HG03060 (cell line): ENCODE data around the gene HMOX2.

Experiments used
- ATAC-seq: cut with Tn5 transposase; IDR thresholded peaks from one replicate; pipeline ENCODE4 v1.9.1; 2021; ENCODE audit warnings: low read depth, moderate number of reproducible peaks; ENCODE audit not compliant: unreplicated experiment

HMOX2 gene

DNA sequence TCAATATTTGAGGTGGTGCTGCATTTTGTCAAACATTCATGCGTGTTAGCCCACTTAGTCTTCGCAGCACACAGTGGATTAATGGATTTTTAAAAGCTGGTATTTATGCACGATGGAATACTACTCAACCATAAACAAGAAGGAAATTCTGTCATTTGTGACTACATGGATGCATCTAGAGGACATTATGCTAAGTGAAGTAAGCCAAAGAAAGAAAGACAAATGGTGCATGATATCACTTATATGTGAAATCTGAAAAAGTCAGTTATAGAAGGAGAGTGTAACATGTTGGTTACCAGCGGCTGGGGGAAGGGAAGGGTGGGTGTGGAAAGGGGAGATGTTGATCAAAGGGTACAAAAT is 23.0 kb downstream of the HMOX2 start:
- no peak for ATAC-seq

DNA sequence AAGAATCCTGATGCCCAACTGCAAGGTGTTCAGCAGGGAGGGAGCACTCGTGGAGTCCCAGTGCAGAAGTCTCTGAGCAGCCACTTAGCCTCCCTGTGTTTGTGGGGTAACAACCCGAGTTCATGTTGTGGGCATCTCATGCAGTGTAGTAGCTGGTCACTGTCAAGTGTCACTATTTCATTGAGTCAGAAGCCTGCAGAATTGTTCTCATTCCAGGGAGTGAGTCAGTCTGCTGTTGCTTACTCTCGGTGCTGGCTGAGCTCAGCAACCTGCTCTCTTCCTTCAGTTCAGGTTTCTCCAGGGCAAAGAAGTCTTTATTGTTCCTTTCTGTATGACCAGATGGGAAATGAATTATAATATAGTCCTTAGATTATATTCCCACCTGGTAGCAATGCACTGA is 24.1 kb downstream of the HMOX2 start:
- no peak for ATAC-seq

DNA sequence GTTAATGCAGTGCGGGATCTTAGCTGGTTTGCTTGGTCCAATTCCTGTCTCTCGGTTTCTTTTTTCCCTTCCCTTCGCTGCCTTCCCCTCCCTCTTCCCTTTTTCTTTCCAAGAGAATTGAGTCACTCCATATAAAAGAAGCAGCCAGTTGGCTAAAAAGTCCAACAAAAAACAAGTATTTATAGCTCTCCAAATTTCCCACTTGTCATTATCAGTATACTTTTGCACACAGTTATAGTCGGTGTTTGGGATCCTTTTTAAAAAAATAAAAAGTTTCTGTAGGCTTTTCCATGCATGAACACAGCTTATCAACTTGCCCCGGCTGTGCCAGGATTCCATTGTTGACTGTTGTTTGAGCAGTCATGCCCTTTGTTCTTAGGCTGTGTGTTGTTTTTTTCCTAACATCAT is 24.9 kb downstream of the HMOX2 start:
- no peak for ATAC-seq

DNA sequence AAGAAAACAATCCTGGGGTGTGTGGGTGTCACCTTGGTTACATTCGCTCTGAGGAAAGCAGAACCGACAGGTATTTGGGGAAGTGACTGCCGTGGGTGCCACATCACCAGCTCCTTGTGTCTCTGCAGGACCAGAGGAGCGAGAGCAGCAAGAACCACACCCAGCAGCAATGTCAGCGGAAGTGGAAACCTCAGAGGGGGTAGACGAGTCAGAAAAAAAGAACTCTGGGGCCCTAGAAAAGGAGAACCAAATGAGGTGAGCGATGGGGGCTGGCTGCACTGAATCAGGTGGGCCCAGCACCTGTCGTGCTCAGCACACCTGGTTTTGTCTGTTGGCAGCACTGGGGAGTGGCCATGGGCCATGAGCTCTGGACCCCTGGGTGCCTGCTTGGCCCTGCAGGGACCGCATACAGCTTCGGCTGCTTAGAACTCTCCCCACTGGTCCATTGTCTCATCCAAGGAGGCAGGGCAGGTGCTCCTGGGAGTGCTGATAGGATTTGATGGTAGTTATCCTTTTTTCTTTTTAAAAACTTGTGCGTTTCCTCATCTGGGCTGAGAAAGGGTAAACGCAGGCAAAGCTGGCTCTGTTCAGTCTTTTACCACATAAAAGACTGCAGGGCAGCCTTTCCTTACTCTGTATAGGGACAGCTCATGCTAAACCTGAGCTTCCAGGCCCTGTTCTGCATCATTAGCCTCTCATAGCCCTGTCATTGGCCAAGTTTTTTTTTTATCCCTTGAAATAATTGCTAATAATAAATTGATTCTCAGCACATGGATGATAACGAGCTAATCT is 29.4 kb downstream of the HMOX2 start:
- ATAC-seq, result no peak

DNA sequence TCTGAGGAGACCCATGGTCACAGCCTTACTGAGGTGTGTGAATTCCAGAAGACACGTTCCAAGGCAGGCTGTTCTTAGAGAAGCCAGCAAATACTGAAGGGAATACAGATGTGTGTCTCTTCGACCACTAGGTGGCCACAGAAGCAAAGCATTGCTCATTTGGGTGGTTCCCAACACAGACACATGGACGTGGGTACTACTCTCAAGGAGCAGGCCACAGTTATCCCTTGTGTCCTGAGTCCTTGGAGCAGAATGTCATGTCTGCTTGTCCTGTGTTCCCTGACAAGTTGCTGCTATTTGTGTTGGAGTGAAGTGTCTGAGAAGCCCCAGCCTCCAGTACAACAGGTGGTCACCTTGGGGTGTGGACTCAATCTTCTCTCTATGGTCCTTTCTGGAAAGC is 30.3 kb downstream of the HMOX2 start:
- no peak for ATAC-seq

DNA sequence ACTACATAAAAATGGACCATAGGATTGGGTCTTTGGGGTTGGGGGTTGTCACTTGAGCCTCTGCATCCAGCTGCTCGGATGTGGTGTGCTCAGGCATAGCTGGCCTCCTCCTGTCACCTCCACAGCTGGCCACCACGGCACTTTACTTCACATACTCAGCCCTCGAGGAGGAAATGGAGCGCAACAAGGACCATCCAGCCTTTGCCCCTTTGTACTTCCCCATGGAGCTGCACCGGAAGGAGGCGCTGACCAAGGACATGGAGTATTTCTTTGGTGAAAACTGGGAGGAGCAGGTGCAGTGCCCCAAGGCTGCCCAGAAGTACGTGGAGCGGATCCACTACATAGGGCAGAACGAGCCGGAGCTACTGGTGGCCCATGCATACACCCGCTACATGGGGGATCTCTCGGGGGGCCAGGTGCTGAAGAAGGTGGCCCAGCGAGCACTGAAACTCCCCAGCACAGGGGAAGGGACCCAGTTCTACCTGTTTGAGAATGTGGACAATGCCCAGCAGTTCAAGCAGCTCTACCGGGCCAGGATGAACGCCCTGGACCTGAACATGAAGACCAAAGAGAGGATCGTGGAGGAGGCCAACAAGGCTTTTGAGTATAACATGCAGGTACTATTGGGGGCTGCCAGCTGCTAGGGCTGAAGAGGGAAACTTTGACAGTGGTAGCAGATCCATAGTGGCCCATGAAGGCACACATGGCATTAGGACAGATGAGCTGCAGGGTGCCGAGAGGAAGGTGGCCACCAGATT is 31.6 kb downstream of the HMOX2 start:
- ATAC-seq, result no peak

DNA sequence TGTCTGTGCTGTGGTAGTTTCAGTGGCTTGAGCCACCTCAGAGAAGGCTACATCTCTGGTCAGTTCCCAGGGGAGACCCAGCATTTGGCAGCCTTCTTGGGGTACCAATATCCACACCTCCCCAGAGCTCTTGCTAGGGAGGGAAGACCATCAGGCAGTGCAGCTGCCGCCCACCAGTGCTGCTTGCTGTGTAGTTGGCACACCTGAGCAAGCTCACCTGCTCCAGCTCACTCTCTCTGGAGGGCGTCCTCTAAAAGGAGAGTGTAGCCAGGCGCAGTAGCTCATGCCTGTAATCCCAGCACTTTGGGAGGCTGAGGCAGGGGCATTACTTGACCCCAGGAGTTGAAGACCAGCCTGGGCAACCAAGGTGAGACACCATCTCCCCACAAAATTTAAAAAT is 32.6 kb downstream of the HMOX2 start:
- ATAC-seq, result no peak

DNA sequence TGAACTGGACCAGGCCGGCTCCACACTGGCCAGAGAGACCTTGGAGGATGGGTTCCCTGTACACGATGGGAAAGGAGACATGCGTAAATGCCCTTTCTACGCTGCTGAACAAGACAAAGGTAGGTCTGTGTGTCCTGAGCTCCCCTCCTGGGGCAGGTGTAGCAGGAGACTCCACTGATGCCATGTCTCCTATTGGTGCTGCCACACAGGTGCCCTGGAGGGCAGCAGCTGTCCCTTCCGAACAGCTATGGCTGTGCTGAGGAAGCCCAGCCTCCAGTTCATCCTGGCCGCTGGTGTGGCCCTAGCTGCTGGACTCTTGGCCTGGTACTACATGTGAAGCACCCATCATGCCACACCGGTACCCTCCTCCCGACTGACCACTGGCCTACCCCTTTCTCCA is 33.2 kb downstream of the HMOX2 start:
- no peak for ATAC-seq

DNA sequence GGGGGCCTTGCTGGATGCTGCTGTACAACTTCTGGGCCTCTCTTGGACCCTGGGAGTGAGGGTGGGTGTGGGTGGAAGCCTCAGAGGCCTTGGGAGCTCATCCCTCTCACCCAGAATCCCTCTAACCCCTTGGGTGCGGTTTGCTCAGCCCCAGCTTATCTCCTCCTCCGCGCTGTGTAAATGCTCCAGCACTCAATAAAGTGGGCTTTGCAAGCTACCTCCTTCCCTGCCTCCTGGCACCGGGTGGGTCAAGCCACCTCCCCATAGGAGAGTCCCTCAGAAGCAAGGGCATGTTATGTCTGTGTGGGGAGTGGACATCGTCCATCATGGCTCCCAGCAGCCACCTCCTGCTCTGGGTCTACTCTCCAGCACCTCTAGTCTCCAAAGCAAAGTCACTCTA is 33.9 kb downstream of the HMOX2 start:
- no peak for ATAC-seq

DNA sequence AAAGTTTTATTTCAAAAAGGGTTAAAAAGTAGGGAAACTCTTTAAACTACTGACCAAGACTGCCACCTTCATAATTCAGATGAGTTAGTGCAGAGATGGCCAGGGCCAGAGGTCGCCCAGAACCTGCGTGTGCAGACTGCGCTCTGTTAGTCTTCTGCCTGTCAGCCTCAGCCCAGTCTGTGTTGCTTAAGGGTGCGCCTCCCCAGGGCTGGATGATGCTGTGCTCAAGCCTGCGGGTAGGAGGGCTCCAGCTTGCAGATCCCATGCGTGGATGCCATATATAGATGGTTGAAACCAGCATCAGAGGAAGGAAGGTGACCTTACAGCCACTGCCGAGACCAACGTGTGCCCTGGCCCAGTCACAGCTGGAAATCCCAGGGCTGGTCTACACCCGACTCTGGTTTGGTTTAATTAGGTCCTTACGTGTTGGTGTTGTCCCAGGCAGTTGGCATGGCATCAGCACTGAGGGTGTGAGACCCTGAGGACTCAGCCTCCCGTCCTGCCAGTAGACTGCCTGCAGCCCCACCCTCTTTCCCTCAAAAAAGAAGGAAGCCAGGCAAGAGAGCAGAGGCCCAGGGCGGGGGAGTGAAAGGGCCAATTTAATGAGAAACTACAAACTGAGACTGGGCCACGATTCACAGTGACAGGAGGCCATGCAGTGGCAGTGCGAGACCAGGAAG is 34.7 kb downstream of the HMOX2 start:
- ATAC-seq, result no peak

DNA sequence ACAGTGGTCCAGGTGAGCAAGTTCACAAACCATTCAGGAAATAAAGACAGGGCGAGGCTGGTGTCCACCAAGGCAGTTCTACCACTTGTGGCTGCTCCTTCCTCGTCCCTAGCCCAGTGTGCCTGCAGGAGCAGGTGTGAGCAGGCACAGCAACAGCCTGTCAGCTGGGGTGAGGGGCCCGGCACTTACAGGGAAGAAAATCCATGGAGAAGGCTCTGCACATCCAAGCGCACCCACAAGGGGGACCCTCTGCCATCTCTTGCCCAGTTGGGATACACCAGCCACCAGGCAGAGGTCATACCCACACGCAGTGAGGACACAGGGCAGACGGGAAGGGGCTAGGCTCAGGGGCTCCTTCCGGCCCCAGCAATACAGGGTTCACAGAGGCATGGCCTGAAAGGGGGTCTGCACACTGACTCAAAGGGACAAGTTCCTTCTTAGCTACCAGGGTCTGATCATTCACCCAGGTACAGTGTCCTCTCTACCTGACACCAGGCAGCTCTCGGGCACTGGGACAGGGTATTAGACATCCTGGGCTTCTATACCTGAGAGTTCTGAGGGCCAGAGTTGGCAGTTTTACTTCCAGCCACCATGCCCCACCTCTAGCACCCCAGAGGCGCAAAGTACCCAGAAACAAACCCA is 35.4 kb downstream of the HMOX2 start:
- ATAC-seq, result no peak

DNA sequence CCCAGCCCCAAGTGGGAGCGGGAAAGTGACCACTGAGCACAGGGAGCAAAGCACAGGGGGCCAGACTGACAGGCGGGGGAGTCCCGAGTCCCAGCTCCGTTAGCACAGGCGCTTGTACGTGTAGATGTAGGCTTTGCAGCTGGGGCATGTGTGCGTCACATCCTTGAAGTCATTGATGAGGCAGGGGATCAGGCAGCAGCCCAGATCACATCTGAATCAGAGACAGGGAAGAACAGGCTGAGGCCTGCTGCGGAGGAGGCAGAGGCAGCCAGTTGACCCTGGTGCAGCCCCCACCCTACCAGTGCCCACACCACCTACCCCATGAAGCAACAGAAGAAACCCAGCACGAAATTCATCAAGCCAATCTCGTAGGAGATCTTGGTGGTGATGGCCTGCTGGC is 36.3 kb downstream of the HMOX2 start:
- ATAC-seq, result no peak

DNA sequence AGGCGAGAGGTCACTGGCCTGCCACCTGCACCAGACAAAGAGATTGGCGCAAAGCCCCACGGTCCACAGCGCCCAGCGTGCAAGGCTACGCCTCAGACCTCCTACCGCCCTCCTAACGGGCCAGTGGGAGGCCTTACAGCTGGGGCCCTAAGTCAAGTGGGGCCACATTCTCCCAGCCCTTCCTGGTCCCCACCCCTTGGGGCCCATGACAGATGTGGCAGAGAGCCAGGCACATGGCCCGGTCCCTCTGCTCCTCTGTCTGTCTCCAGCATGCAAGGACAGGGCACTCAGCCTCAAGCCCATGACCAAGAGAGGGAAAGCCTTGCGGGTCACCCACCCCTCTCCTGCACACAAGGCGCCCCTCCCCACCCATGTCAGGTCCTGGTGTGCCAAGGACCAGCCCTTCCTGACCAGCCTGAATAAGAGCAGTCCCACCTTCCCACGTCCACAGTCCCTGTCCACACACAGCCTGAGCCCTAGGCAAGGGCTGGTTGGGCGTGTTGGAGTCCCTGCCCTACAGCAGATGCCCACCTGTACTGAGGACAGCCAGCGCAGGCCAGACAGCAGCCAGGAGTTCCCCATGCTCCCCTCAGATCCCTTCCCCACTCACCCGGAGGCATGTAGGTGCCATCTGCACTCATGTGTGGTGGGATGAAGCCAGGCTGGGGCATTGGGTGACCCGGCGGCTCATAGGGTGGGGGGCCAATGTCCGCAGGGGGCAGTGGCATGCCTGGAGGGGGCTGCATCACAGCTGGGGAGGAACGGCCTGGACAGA is 37.1 kb downstream of the HMOX2 start:
- ATAC-seq, result no peak

DNA sequence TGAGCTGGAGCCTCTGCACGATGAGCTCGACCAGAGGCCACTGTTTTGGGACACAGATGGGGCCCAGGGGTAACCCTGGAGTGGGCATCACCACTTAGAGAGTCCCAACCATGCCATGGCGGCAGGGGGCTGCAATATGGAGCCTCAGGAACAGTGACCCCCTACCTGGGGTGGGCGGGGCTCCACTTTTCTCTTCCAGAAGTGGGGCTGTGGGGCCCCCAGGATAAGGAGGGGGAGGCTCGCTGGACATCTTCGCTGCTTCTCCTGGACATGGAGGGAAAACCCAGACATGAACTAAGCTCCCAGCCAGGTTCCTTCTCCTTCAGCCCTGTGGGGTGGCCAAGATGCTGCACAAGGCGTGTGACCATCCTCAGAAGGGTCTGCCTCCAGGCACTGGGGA is 37.7 kb downstream of the HMOX2 start:
- ATAC-seq, result no peak

DNA sequence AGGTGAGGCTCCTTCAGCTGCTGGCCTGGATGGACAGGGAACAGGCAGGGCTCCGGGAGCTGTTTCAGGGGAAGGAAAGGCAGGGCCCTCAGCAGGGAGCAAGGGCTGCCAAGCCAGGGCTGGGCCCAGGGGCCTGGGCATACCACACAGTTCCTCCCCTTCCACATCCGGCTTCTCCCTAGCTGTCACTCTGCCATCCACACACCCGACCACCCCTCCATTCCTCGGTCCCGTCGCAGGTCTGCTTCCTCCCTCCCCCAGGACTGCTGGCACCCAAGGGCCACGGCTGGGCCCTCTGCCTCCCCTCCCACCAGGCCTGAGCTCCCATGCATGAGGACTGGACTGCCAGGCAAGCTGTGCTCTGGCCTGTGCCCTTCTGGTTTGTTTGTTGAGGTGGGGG is 38.4 kb downstream of the HMOX2 start:
- ATAC-seq, result no peak

DNA sequence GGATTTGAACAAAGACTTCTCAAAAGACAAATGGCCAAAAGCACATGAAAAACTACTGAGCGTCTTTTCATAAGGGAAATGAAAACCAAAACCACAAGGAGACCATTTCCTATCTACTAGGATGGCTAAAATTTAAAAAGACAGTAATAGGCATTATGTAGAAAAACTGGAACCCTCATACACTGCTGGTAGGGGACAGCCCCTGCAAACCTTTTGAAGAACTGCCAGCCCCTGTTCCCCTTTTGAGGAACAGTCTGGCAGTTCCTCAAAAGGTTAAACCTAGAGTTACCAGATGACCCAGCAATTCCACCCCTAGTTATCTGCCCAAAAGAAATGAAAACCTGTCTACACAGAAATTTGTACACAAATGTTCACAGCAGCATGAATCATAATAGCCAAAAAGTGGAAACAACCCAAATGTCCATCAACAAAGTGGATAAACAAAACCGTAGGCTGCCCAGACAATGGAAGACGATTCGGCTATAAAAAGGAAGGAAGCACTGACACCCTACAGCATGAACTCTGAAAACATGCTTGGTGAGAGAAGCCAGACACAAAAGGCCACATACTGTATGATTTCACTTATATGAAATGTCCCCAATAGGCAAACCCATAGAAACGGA is 39.5 kb downstream of the HMOX2 start:
- no peak for ATAC-seq

DNA sequence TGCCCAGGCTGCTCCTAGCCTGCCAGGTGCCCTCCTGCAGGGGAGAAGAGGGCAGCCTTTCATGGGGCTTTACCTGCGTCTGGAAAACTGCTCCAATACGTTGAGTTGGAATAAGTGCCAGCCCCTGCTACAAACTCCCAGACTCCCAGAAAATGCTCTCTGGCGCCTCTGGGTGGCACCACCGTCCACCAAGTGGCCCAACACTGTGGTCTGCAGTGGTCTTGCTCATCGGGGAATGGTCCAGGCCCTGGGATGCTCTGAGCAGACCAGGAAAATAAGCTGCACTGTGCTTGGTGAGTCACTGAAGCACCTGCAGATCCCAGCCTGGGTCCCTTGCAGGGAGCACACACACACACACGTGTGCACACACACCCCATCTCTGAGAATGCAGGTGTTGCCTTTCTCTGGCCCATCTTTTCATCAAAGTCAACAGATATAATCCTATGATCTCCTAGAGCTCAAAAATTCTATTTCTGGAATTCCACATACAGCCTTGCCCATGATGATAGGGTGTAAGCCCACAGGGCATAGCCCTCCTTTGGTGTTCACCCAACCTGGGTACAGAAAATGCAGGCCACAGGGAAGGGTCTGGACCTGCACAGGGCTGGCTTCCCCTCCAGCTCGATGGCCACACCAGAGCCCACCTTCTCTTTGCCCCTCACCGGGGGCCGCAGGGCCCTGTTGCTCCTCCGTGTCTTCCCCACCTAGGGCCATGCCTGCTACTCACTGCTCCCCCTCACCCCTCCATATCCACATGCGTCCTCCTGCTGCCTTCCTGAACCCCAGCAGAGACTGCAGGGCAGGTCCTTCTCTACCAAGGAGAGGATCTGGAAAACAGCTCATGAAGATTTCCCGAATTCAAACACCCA is 41.8 kb downstream of the HMOX2 start:
- ATAC-seq, result no peak

DNA sequence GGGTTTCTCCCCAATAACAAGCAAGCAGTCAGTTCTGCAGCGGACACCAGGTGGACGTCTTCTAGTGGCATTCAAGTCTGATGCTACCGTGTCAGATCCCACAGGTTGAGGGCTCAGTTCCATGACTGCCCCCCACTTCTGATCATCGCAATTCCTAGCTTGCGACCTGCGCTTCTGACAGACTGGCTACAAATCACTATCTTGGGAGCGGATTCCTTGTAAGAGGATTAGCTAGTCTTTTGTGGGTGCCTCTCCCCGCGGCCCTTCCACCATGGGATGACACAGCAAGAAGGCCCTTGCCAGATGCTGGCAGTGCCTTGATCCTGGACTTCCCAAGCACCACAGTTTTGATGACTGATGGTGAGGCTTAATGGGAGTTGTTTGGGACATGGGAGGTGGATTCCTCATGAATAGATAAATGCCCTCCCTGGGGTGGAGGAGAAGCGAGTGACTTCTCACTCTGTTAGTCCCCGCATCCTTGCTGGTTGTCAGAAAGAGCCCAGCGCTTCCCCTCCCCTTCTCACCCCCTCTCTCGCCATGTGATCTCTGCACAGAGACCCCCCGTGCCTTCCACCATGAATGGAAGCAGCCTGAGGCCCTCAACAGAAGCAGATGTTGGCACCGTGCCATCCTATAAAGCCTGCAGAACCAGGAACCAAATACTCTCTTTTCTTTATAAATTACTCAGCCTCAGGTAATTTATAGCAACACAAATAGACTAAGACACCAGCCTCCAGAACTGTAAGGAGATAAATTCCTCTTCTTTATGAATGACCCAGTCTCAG is 43.3 kb downstream of the HMOX2 start:
- no peak for ATAC-seq
